NCI-H345 (cell line): Measurements from ENCODE around the gene PAN3.

Source experiments
- DNase-seq: peaks from one replicate; lab custom pipeline; 2025; lab: John Stamatoyannopoulos, UW

The PAN3 gene

DNA sequence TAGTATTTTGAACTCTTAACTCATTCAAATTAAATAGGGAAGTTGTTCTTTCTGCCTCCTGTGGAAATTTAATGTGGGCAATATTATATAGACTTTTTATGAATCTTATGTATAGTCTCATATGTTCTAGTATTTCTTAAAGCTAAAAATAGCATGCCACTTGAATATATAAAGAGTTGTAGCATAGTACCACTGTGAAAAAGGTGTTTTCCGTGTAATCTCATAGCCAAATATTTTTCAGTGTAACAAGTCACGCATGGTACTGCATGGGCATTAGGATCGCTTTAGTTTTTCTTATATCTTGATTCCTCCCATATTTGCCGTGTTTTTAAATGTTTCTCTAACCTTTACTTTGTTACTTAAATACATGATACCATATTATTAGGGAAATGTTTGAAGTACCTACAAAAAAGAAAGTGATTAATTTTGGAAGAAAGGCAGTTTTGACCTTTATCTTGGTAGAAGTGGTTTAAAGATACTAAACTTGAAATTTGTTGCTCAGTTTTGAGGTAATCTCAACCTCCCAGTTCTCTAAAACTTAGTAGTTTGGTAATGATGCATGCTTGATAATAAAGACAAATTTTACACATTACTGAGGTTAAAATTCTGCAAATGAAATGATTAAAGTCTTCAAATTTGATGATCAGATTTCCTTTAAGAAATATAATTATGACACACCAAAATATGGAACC, 81.2 kb downstream of the PAN3 start:
- no peak for DNase-seq

DNA sequence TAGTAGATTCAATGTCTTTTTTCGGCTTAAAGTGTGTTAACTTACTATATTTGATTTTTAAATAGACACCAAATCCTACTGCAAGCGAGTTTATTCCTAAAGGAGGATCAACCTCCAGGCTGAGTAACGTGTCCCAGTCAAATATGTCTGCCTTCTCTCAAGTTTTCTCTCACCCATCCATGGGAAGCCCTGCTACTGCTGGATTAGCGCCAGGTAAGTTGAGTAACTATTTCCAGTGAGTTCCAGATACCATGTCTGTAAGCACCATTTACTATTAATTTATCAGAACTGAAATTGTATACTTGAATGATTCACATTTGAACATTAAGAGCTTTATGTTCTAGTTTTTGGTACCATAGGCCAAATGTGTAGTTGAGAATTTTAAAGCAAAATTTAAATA, 81.8 kb downstream of the PAN3 start:
- no peak for DNase-seq

DNA sequence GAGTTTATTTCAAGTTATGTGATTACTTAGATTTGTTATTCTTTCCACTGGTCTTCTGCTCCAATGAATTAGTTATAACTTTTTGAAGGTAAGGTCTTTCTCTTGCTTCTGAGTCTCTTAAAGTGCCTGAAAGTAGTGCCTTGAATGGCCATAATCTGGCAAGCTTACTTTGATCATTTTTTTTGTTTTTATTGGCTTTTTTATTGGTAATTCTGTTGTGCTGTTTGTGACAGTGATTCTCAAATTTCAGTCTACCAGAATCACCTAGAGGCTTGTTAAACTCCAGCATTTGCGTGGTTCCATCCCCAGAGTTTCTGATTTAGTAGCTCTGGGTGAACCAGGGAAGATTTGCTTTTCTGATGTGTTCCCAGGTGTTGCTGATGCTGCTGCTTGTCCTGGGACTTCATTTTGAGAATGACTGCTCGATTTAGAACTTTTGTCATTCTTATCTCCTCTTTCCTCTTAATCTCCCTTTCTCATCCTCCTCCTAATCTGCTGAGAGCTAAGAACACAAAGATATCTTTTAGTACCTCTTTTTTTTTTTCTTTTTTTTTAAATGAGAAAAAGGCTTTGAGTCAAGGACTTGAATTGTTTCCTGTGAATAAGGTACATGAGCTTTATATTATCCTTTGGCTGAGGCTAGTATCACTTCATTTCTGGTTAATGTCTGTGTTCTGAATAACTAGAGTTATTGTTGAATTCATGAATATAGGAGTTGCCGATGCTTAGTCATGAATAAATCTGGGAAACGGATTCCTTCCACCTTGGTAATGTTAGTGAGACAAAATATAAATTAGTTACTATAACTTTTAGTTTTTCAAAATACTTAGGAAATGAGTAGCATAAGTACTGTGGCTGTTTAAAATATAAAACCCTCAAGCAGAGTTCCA, 91.4 kb downstream of the PAN3 start:
- no peak for DNase-seq

DNA sequence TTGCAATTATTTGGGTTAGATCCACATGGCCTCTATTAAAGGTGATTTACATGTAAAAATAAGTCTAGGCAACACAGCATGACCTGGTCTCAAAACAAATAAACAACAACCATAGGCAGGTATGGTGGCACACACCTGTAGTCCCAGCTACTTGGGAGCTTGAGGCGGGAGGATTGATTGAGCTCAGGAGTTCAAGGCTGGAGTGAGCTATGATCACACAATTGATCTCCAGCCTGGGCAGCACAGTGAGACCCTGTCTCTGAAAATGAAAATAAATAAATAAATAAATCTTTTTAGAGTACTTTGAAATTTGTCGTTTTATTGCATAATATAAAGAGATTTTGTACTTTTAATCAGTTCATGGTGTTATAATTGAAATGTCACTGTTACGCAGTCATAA, 93.3 kb downstream of the PAN3 start:
- no peak for DNase-seq

DNA sequence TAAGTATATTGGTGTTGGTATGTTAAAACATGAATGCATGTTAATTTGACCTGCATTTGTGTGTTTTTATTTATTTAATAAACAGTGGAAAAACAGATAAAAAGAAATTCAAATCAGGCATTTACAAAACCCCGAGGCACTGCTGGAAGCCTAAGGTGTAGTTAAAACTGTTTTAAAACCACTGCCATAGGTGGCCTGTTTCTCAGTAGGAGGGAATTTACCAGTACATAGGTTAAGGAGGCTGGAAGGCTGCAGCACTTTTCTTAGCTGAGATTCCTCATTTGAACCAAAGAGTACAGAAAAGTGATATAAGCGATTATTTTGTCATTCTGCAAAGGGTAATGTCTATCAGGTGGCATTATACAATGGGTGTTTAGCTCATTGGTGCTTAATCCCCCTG, 99.6 kb downstream of the PAN3 start:
- no peak for DNase-seq

DNA sequence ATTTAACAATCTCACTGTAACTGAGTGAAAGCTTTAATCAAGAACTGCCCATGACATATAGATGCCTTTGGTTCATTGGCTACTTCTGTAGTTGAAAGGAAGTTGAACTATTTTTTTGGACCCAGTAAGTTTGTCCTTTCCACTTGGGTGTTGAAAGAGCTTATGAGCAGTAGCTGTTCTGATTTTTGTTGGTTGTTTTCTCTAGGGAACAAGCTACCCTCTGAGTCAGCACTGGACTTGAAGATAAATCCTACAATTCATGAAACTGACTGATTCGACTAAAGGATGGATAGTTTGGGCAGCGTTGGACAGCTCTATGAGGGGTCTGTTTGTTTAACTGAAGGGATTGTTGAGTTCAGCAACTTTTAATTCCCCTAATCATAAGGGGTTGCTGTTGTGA, 101.0 kb downstream of the PAN3 start:
- DNase-seq: no peak

DNA sequence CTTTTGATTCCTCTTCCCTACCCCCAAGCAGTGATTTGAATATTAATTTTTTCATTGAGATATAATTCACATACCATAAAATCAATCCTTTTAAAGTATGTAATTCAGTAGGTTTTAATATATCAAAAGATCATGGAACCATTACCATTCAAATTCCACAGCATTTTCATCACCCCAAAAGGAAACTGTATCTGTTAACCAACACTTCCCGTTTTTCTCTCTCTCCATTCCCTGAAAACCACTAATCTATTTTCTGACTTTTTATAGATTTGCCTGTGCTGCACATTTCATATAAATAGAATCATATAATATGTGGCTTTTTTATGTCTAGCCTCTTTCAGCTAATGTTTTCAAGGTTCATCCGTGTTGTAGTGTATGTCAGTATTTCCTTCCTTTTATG, 107.1 kb downstream of the PAN3 start:
- DNase-seq: no peak

DNA sequence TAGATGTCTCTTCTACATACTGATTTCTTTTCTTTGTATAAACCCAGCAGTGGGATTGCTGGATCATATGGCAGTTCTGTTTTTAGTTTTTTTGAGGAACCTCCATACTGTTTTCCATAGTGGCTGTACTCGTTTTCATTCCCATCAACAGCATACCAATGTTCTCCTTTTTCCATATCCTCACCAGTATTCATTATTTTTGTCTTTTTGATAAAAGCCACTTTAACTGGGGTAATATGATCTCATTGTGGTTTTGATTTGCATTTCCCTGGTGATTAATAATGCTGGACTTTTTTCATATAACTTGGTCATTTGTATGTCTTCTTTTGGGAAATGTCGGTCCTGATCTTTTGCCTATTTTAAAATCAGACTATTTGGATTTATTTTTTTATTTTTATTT, 108.5 kb downstream of the PAN3 start:
- no peak for DNase-seq

DNA sequence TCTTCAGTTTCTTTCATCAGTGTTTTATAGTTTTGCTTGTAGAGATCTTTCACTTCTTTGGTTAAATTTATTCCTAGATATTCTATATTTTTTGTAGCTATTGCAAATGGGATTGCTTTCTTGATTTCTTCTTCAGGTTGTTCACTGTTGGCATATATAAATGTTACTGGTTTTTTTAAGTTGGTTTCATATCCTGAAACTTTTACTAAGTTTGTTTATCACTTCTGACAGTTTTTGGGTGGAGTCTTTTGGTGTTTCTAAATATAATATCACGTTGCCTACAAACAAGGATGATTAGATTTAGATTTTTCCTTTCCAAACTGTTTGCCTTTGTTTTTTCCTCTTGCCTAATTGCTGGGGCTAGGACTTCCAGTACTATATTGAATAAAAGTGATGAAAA, 109.7 kb downstream of the PAN3 start:
- no peak for DNase-seq

DNA sequence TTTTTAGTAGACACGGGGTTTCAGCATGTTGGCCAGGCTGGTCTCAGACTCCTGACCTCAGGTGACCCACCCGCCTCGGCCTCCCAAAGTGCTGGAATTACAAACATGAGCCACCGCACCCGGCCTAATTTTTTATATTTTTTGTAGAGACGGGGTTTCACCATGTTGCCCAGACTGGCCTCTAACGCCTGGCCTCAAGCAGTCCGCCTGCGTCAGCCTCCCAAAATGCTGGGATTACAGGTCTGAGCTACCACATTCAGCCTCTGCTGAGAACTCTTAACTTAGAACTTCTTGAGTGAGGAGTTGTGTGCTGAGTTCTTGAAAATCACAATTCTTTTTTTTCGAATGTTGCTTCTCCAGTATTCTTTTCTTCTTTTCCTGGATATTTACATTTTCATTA, 112.2 kb downstream of the PAN3 start:
- DNase-seq: no peak

DNA sequence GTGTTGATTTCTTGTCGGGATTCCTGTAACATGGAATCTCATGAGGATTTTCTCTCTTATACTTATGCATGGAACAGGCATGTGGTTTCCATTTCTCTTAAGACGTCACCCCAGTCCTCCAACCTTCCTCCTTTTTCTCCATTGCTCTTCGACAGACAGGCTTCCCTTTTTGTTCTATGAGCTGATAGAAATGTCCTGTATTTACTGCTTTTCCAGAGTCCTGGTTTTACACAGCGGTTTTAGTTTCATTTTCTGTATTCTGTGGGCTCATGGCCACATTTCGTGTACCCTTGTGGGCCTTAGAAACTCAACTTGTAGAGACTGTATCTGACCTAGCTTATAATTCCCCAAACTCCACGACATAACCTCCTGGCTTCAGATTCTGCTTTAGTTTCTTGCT, 113.1 kb downstream of the PAN3 start:
- no peak for DNase-seq

DNA sequence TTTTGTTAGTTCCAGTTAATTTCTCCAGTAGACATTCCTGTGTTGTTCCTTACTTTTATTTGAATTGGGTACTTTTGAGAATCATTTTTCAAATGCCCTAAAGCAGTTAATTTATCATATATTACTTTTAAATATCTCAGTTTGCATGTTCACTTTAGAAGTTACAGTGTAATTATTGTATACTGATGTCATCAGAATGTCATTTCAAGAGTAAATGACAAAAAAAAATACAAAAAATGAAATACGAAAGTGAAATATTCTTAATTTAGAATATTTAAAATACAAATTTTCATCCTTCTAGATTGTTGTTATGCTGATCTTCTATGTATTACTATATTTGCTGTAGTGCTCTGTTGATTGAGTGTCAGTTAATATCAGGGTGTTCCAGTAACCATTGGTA, 114.2 kb downstream of the PAN3 start:
- DNase-seq: no peak

DNA sequence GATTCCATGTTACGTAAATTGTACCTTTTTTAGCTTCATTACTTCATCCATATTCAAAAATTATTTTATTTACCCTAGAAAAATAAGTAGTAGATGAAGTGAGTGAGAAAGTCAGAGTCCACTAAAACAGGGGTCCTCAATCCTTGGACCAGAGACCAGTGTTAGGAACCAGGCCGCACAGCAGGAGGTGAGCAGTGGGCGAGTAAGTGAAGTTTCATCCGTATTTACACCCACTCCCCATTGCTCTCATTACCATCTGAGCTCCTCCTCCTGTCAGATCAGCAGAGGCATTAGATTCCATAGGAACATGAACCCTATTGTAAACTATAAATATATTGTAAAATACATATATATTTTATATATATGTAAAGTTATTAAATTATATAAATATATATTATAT, 119.0 kb downstream of the PAN3 start:
- no peak for DNase-seq

DNA sequence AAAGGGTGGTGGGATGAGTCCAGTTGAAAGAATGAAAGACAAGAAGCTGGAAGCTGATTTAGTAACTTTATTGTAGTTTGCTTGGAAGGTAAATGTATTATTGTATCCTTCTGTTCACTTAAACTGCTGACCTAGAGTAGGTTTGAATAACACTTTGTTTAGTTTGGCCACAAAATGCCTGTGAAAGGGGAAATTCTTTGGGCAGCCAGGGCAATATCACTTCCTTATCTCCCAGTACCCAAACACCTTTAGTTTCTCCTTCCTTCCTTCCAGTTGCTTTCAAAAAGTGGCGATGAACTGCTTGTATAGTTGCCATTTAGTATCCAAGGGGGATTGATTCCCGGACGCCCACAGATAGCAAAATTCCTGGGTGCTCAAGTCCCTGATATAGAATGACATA, 120.1 kb downstream of the PAN3 start:
- no peak for DNase-seq

DNA sequence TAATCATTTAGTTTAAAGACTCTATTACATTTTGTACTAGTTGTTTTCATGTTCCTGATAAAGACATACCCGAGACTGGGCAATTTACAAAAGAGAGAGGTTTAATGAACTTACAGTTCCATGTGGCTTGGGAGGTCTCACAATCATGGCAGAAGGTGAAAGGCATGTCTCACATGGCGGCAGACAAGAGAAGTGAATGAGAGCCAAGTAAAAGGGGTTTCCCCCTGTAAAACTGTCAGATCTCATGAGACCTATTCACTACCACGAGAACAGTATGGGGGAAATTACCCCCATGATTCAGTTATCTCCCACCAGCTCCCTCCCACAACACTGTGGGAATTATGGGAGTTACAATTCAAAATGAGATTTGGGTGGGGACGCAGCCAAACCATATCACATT, 129.2 kb downstream of the PAN3 start:
- no peak for DNase-seq

DNA sequence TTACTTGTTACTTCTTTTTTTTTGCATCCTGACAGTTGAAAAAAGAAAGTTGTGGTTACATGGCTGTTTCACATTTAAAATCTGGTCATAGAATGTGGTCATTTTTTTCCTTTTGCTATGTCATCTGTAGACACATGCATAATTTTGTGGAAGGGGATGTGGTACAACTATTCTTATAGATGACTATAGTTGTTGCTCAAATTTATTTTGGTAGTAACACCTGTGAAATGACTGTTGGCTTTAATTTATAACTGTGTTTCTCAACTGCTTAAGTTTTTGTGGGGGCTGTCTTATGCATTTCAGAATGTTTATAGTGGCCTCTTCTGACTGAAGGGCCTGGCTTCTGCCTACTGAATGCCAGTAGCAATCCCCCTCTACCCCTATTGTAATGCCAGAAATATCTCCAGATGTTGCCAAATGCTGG, 130.5 kb downstream of the PAN3 start:
- DNase-seq: no peak

DNA sequence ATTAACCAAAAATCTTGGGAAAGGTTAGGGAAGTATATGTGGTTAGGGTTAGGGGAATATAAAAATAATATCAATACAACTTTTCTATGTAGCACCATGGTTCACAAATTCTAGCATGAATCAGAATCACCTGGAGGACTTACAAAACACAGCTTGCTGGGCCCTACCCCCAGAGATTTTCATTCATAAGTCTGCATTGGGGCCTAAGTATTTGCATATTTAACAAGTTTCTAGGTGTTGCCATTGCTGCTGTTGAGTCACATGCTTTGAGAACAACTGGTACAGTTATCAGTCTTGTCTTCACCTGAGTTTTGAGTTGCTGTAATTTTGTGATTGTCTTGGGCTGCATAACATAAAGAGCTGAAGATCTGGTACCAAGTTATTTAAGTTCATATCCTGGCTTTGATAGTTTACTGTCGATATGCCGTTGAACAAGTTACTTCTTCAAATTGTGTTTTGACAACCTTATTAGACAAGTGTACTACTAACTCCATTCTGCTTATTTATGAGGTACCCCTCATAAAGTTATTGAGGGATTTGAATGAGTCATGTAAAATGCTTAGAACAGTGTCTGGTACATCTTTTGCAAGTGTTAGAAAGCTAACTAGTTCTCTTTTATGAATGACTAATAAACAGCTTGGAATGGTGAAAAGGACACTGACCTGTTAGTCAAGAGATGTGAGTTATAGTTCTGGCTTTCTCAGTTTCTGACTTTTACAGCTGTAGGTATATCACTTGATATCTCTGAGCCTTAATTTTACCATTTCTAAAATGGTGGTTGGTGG, 132.9 kb downstream of the PAN3 start:
- DNase-seq: no peak

DNA sequence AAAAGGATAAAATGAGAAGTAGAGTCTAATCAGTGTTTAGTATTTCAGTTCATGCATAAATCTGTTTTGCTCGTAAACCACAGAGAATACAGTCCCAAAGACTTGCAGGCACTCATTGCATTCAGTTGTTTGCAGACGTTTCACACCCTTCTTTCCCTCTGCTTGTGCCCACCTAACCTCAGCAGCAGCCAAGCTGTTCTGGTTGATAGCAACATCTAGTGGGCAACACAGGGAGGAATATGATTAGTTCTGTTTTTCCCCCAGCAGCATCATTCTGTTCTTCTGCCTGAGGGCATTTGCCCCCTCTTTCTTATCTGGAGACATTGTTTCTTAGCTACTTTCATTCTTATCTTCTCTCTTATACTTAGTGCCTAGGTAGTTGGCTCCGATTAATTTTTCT, 135.6 kb downstream of the PAN3 start:
- DNase-seq: no peak

DNA sequence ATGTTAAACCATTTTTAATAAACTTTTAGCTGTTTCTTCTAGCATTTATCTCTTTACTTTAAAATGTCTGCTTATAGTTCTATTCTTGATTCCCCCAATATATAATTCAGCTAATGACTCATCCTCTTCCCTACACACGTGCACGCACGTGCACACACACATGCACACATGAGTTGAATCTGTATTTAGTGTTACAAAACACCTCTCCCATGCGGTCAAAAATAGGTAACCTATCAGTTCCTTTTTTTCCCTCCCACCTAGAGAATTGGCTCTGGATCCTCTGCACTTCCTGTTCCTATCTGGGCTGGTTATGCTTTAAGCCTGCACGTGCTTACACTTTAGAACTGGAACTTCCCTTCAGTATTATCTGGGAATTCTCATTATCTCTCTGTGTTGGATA, 144.1 kb downstream of the PAN3 start:
- DNase-seq: no peak

DNA sequence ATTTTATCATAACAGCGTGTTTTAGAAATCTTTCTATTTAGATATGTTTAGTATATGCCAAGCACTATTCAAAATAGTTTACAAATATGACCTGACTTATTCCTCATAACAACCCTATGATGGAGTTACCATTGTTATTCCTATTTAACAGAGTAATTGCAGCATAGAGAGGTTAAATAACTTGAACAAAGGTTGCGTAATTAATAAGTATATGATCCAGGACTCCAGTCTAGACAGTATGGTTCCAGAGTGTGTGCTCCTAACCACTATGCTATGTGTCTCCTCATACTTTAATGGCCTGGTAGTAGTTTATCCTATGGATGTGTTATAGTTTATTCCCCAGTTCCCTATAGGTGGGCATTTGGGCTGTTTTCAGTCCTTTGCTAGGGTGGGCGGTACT, 145.3 kb downstream of the PAN3 start:
- no peak for DNase-seq

DNA sequence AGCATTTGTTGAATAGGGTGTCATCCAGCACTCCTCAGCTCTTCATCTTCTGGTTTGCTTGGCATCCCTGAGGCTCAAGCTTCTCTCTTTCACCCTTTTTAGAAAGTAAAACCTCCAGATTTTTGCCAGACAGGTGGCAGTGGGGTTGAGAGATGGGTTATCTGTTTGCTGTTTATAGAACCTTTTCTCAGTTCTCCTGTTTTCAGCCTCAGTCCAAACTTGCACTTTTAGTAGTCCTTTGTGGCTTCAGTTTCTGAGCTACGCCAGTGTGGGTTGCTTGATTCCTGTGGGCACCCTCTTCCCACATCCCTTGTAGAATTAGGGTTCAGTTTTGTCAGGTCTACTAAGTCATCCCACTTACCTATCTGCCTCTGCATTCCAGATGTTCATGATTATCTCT, 147.9 kb downstream of the PAN3 start:
- no peak for DNase-seq

DNA sequence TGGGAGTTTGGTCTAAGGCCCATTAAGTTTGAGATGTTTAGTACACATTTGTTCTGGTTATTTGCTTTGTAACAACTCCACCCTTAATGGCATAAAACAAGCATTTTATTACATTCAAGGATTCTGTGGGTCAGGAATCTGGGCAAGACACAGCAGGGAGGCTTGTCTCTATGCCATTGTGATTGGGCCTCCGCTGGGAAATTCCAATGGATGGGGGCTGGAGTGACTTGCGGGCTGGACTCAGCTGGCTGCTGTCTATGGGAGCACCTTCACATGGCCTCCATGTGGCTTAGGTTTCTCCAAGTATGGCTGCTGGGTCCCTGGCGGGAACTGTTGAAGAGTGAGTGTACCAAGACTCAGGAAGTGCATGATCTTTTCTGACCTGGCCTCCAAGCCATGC, 159.0 kb downstream of the PAN3 start:
- no peak for DNase-seq

DNA sequence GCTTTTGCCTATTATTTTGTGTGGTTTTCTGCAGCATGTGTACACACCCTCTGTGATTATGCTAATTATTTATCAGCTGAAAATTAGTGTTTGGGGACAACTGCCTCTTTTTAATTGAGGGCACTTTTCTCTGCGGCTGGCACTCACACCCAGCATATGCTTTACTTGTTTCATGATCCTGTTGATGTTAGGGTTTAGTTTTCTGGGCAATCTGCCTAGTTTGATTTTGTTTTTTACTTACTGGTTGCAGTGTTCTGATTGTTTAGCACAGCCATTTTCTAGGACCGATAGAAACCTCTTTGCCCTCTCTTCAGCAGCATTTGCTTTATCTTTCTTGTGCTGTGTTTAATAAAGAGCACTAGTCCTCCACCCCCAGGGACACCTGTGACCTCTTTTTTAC, 161.6 kb downstream of the PAN3 start:
- DNase-seq: no peak
